ENCODE measurements around the gene WWP2.
"Not testable (repeated sequence)": the region's sequence is repeated elsewhere in the genome, so short reads cannot be mapped to it uniquely, and the experiment has no call there.

WWP2 gene

GRCh38 chr16:69929480-69929879, 167.3 kb downstream of the WWP2 start:
- no peak for DNase-seq

DNA sequence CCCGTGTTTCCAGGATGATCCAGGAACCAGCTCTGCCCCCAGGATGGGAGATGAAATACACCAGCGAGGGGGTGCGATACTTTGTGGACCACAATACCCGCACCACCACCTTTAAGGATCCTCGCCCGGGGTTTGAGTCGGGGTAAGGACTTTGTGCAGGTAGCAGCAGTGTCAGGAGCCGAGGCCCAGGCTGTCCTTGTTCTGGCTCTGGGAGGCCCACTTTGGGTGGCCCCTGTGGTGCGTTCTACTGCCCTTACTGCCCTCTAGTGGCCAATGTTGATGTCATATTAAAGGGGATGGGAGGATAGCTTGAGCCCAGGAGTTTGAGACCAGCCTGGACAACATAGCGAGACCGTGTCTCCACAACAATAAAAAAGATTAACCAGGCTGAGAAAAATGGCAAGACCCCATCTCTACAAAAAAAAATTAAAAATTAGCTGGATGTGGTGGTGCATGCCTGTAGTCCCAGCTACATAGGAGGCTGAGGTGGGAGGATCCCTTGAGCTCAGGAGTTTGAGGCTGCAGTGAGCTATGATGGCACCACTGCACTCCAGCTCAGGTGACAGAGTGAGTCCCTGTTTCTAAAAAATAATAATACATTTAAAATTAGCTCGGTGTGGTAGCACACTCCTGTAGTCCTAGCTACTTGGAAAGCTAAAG, 168.1 kb downstream of the WWP2 start:
- peak; percentile 73 for DNase-seq

- no peak for DNase-seq
These were observed 169.5 kb downstream of the WWP2 start for GRCh38 chr16:69931631-69932030.

GRCh38 chr16:69932228-69932627, 170.1 kb downstream of the WWP2 start:
- no peak for DNase-seq

DNA sequence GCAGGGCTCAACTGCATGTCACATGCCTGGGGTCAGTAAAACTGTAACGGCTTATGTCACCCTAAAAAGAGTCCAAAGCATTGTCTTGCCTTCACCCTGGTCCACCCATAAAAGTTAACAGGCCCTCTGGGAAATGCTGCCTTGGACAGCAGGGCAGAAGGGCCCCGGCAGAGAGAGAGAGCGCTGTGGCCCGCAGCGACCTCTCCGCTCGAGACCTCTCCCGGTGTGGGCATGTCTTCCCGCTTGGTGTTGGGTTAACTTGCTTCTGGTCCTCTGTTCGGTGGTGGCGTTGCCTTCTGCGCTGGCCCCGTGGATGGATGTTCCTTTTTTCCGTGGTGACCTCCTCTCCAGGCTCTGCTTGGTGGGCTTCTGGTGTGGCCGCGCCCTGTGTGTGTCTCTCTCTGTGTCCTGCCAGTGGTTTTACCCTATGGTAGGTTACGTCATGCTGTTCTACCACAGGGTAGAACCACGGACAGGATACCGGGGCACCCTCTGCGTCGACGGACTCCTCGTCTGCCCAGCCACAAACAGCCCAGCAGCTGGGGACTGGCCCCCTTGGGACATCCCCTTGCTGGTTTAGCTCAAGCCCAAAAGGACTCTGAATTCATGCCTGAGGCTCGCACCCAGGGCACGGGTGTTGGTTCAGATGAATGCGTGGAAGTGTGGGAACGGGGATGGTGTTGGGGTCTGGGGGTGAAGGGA, 170.7 kb downstream of the WWP2 start:
- DNase-seq = no peak

GRCh38 chr16:69934044-69934443, 171.9 kb downstream of the WWP2 start:
- no peak for DNase-seq

DNA sequence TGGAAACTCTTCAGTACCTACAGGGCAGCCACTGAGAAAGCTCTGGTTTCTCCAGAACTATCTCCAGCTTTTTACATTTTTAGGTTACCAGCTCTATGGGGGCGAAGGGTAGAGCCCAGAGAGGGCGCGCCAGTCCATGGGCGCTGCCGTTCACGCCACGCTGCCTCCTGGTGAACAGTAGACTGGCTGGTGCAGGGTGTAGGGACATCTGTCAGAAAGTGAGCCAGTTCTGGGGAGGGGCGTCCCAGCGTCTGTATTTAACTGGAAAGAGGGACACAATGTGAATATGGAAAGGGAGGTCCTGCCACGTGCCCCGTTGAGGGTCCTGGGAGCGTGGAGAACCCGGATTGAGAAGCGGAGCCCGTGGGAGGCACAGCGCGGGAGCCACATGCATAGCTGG, 172.6 kb downstream of the WWP2 start:
- no peak for DNase-seq

DNA sequence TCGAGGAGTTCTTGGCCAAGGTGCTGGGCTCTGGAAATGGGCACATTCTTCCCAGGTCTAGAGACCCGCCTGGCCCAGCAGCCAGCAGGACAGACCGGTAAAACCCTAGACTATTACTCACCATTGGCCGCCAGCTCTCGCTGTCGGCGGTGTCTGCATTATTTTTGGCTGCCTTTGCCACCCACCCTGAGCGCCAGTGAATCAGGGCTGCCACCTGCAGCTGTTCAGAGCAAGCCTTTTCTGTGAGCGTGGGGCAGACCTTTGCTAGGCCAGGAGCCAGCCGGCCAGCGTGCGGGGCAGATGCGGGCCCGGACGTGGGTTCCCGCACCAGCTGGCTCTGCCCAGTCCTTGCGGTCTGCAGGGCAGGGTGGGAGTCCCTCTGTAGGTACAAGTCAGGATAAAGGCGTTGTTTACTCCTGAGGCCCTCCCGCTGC, 173.2 kb downstream of the WWP2 start:
- DNase-seq = no peak

DNA sequence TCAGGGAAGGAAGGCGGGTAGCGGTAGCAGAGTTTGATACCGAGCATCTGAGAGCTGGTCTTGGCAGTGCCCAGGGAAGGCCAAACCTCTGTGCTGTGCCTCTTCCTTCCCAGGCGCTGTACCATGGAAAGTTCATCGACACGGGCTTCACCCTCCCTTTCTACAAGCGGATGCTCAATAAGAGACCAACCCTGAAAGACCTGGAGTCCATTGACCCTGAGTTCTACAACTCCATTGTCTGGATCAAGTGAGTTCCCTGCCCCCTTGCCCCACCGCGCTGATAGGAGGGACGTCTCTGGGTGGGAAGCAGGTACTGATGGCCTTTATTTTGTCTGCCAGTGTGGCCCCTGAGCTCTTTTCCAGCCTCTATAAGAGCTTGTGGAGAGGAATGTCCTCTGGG, 173.6 kb downstream of the WWP2 start:
- no peak for DNase-seq

GRCh38 chr16:69936252-69936651, 174.1 kb downstream of the WWP2 start:
- no peak for DNase-seq

GRCh38 chr16:69936751-69937211, 174.6 kb downstream of the WWP2 start:
- no peak for DNase-seq

DNA sequence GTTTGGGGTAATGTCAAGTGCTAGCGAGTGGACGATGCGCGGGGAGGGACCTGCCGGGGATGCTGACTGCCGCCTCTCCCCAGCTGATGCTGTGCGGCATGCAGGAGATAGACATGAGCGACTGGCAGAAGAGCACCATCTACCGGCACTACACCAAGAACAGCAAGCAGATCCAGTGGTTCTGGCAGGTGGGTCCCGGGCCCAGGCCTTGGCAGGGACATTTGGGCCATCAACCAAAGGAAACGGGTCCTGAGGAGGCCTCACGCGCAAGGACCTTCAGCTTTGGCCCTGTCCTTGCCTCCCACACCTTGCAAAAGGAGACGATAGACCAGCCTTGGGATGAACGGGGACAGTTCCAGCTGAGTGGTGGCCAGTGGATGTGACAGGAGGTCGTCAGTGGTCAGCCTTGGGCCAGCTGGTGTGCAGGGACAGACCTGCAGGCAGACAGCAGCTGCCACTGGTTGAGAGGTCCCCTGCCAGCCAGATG, 175.4 kb downstream of the WWP2 start:
- DNase-seq = no peak

GRCh38 chr16:69938981-69939820, 177.1 kb downstream of the WWP2 start:
- no peak for DNase-seq

DNA sequence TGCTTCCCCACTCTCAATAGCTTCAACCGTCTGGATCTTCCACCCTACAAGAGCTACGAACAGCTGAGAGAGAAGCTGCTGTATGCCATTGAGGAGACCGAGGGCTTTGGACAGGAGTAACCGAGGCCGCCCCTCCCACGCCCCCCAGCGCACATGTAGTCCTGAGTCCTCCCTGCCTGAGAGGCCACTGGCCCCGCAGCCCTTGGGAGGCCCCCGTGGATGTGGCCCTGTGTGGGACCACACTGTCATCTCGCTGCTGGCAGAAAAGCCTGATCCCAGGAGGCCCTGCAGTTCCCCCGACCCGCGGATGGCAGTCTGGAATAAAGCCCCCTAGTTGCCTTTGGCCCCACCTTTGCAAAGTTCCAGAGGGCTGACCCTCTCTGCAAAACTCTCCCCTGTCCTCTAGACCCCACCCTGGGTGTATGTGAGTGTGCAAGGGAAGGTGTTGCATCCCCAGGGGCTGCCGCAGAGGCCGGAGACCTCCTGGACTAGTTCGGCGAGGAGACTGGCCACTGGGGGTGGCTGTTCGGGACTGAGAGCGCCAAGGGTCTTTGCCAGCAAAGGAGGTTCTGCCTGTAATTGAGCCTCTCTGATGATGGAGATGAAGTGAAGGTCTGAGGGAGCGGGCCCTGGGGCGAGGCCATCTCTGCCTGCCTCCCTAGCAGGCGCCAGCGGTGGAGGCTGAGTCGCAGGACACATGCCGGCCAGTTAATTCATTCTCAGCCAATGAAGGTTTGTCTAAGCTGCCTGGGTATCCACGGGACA, 177.9 kb downstream of the WWP2 start:
- DNase-seq = no peak

GRCh38 chr16:69940676-69941075, 178.5 kb downstream of the WWP2 start:
- no peak for DNase-seq

DNA sequence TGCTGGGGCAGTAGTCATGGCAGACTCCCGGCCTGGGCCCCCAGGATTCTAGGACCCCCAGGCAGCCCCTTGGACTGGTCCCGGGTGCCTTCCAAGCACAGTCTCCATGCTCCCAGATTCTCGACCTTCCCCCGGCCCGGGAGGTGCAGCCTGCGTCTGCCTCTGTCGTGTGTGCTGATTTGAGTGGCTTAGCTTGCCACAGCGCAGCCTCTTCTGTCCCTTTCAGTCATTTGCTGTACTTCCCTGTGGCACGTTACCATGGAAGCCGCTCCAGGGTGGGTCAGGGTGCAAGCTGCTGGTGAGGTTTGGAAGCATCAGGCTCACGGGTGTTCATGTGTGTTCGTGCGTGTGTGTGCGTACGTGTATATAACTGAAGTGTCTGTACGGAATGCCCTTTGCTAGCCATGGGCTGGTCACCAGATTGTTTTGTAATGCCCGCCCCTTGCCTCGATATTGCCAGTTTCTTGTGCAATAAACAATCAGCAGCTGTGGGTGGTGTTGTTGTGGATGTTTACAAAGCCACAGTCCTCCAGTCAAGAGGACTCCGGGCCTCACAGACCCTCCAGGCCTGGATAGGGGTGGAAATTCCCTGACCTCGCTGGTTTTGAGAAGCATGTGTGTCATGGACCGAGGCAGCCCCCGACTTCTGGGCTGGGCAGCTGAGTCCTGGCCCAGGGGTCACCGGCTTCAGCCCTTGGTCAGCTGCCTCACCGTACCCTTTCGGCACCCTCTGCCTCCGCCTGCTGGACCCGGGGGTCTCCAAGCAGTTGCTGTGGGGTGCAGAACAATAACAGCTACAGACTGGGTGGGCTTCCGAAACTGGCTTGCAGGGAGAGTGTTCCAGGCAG, 179.3 kb downstream of the WWP2 start:
- DNase-seq = no peak

- no peak for DNase-seq
These were observed 180.0 kb downstream of the WWP2 start for GRCh38 chr16:69942099-69942491.

GRCh38 chr16:69942627-69943170, 180.6 kb downstream of the WWP2 start:
- no peak for DNase-seq

- not testable (repeated sequence) for DNase-seq
These were observed 181.3 kb downstream of the WWP2 start for GRCh38 chr16:69943241-69944036.

DNA sequence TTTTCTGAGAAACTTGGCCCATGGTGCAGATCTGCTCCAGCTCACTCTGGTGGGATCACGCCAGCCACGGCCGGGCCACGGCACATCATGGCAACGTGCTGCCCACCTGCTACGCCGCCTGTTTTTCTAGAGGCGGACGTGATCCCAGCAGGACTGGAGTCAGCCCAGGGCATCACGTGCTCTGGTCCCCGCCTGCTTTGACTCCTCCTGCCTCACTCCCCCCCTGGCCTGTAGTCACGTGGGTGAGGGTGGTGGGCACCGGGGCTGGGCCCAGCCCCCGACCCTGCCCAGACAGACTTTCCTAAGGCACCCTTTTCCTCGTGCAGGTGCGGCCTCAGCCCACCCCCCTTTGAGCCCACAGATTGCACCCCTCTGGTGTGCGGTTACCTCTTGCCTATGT, 188.3 kb downstream of the WWP2 start:
- not testable (repeated sequence) for DNase-seq
